Liver (tissue), 9 donors: ENCODE measurements around the gene ITGB1BP1. TPM values are rescaled to one million over a fixed set of nuclear protein-coding genes. Genes with fewer than 3 reads are reported as not detected.

ENCODE experiments used
- DNase-seq: peaks from one replicate; pipeline ENCODE4 v3.0.0-alpha.2; 2017; ENCODE audit warnings: low spot score
- H3K27ac ChIP-seq, 2 donors: one replicate each; pipeline ENCODE4 v1.7.0; 2013; ENCODE audit warnings: inconsistent platforms in 2 of 2, low read length in 2 of 2, control low read depth in 1 of 2, low read depth in 1 of 2, mild to moderate bottlenecking in 1 of 2
- H3K27me3 ChIP-seq, 4 donors: one replicate each; pipeline versions ENCODE4 v1.6.1 to v1.7.0; 2013; ENCODE audit warnings: low read length in 3 of 4, inconsistent platforms in 1 of 4, mild to moderate bottlenecking in 1 of 4, moderate library complexity in 1 of 4; ENCODE audit not compliant: control insufficient read depth in 4 of 4, insufficient read depth in 4 of 4
- H3K36me3 ChIP-seq, 4 donors: one replicate each; pipeline versions ENCODE4 v1.6.1 to v1.7.0; 2013; ENCODE audit warnings: low read length in 3 of 4, mild to moderate bottlenecking in 3 of 4, low read depth in 1 of 4, moderate library complexity in 1 of 4; ENCODE audit not compliant: control insufficient read depth in 4 of 4, insufficient read depth in 3 of 4
- H3K4me1 ChIP-seq, 4 donors: one replicate each; pipeline versions ENCODE4 v1.6.1 to v1.7.0; 2013; ENCODE audit warnings: low read length in 3 of 4, mild to moderate bottlenecking in 3 of 4, moderate library complexity in 1 of 4; ENCODE audit not compliant: control insufficient read depth in 4 of 4, insufficient read depth in 4 of 4
- H3K4me3 ChIP-seq, 3 donors: one replicate each; pipeline versions ENCODE4 v1.6.1 to v1.7.0; 2013; ENCODE audit warnings: low read length in 3 of 3, control low read depth in 1 of 3, low read depth in 1 of 3, mild to moderate bottlenecking in 1 of 3
- H3K9ac ChIP-seq, 2 donors: one replicate each; pipeline ENCODE4 v1.7.0; 2013; ENCODE audit warnings: low read length in 2 of 2, mild to moderate bottlenecking in 2 of 2, moderate library complexity in 2 of 2, control low read depth in 1 of 2, low read depth in 1 of 2
- H3K9me3 ChIP-seq, 4 donors: one replicate each; pipeline versions ENCODE4 v1.6.1 to v1.7.0; 2013; ENCODE audit warnings: low read length in 3 of 4; ENCODE audit not compliant: control insufficient read depth in 4 of 4
- CTCF ChIP-seq: fragments of 150-350 bp; IDR thresholded peaks from 2 replicates; pipeline ENCODE4 v1.5.1; 2017; ENCODE audit warnings: improper control_type of control experiment, low read depth, low read length; ENCODE audit not compliant: missing input control
- EGR1 ChIP-seq, 2 donors: IDR thresholded peaks; 2 replicates each; pipeline ENCODE4 v1.6.1; 2016 to 2018; ENCODE audit warnings: antibody characterized with exemption in 2 of 2, low read depth in 2 of 2
- FOXA1 ChIP-seq: IDR thresholded peaks from 2 replicates; pipeline ENCODE4 v1.6.1; 2016; ENCODE audit warnings: antibody characterized with exemption
- FOXA2 ChIP-seq: IDR thresholded peaks from 2 replicates; pipeline ENCODE4 v1.6.1; 2016; ENCODE audit warnings: antibody characterized with exemption
- GABPA ChIP-seq, 2 donors: IDR thresholded peaks in 1 of 2; conservative IDR thresholded peaks in 1 of 2; 2 replicates each; pipeline ENCODE4 v1.6.1; 2016; ENCODE audit warnings: antibody characterized with exemption in 2 of 2, mild to moderate bottlenecking in 1 of 2, moderate library complexity in 1 of 2
- HNF4A ChIP-seq, 2 donors: conservative IDR thresholded peaks; 2 replicates each; pipeline ENCODE4 v1.6.1; 2016; ENCODE audit warnings: antibody characterized with exemption in 2 of 2, mild to moderate bottlenecking in 2 of 2
- HNF4G ChIP-seq: IDR thresholded peaks from 2 replicates; pipeline ENCODE4 v1.6.1; 2016; ENCODE audit warnings: antibody characterized with exemption
- JUND ChIP-seq, 2 donors: IDR thresholded peaks; 2 replicates each; pipeline ENCODE4 v1.6.1; 2016; ENCODE audit warnings: antibody characterized with exemption in 2 of 2
- NR2F2 ChIP-seq: IDR thresholded peaks from 2 replicates; pipeline ENCODE4 v1.6.1; 2016; ENCODE audit warnings: antibody characterized with exemption
- RAD21 ChIP-seq, 2 donors: IDR thresholded peaks; 2 replicates each; pipeline ENCODE4 v1.6.1; 2016; ENCODE audit warnings: antibody characterized with exemption in 2 of 2, mild to moderate bottlenecking in 2 of 2
- YY1 ChIP-seq: IDR thresholded peaks from 2 replicates; pipeline ENCODE4 v1.6.1; 2016; ENCODE audit warnings: antibody characterized with exemption, mild to moderate bottlenecking
- ZBTB33 ChIP-seq: IDR thresholded peaks from 2 replicates; pipeline ENCODE4 v1.6.1; 2016; ENCODE audit warnings: antibody characterized with exemption
- WGBS: extraction: QIAGEN DNeasy Blood & Tissue Kit; methylation state at CpG from one replicate; pipeline ENCODE4 v1.1.7; 2013; 5-methylcytosine and 5-hydroxymethylcytosine counted together
- polyA plus RNA-seq, 2 donors: library from polyadenylated mRNA; stranded (reverse) in 1 of 2; unstranded in 1 of 2; fragments of 200-250 nt in 1 of 2; fragments of >200 nt in 1 of 2; fragmentation: Nextera tagmentation in 1 of 2; extraction: Ambion mirVana in 1 of 2; gene quantifications; one replicate each; pipeline versions ENCODE4 v1.2.1 to v1.2.3, GENCODE V29; 2013 to 2015
- total RNA-seq, 2 donors: library from RNA; depleted of rRNA; stranded (reverse); fragments of >200 nt; gene quantifications; one replicate each; pipeline ENCODE4 v1.2.3, GENCODE V29; 2014
- TF ChIP-seq, protein P1 (sequence below): IDR thresholded peaks from 2 replicates; pipeline ENCODE4 v1.6.1; 2016; ENCODE audit warnings: antibody characterized with exemption
- donor health status: healthy.
- donor health status: healthy.
- donor health status: healthy.
- donor health status: healthy.
- donor health status: healthy.

The ITGB1BP1 gene
- total and polyA plus RNA-seq, 4 donors, result 6.6 to 30.9 (median 13.7) TPM

DNA sequence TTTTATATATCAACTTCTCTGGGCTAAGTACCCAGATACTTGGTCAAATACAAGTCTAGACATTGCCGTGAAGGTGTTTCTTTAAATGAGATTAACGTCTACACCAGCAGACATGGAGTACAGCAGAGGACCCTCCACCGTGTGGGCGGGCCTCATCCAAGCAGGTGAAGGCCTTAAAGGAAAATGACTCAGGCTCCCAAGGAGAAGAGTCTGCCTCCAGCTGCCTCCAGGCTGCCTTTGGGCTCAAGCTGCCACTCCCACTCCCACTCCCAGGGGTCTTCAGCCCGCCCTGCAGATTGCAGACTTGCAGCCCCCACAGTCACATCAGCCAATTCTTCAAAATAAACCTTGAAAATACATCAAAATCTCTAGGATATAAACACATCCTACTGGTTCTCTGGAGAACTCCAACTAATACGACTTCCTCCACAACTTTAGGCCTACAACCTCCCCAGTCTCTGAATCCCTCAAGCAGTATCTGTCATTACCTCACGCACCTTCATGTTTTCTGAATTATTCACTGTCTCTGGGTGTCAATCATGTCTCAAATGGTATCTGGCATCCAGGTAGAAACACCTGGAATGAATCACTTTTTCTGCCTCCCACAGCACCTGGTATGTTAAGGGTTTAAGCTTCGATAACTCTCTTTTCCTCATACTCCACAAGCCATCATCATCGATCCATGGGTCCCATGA lies 6.9 kb downstream of the ITGB1BP1 start:
- Histone ChIP-seq H3K36me3 (peaks cover 0 to 5% (median 3%) of the 10 kb centered on the region in 4 donors), H3K9me3 (no peaks in the 10 kb centered on the region), H3K27ac (no peak overlapping the region), H3K9ac (no peak overlapping the region), H3K4me1 (no peaks in the 10 kb centered on the region), H3K4me3 (no peak overlapping the region), H3K27me3 (no peaks in the 10 kb centered on the region)
- 94% methylated on average over 9 of the region's 9 CpGs for WGBS
- TF ChIP-seq YY1 (no peak), GABPA (IDR thresholded peaks at IDR 0.05 in 1 of 2, conservative IDR thresholded peaks at IDR 0.05 in 1 of 2) (no peak), CTCF (no peak), NR2F2 (no peak), RAD21 (IDR thresholded peaks at IDR 0.05) (no peak), EGR1 (IDR thresholded peaks at IDR 0.05; ENCODE audit: low read depth in 2 of 2) (no peak), JUND (IDR thresholded peaks at IDR 0.05) (no peak), ZBTB33 (no peak)
- TF ChIP-seq, protein P1, sequence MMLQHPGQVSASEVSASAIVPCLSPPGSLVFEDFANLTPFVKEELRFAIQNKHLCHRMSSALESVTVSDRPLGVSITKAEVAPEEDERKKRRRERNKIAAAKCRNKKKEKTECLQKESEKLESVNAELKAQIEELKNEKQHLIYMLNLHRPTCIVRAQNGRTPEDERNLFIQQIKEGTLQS, result no peak
- no peak for DNase-seq

- no peak overlapping the region for H3K9ac ChIP-seq
- no peaks in the 10 kb centered on the region for H3K27me3 ChIP-seq
- no peak overlapping the region for H3K27ac ChIP-seq
- 96% methylated on average over 16 of the region's 16 CpGs for WGBS
- TF ChIP-seq YY1 (no peak), FOXA1 (no peak), EGR1 (IDR thresholded peaks at IDR 0.05; ENCODE audit: low read depth in 2 of 2) (no peak), HNF4G (no peak)
- H3K4me3 ChIP-seq, result no peak overlapping the region
- no peak for DNase-seq
- H3K9me3 ChIP-seq, result no peaks in the 10 kb centered on the region
- no peaks in the 10 kb centered on the region for H3K4me1 ChIP-seq
- peaks cover 0 to 7% (median 3%) of the 10 kb centered on the region in 4 donors for H3K36me3 ChIP-seq
Measured at GRCh38 chr2:9415516-9416169, 7.7 kb downstream of the ITGB1BP1 start.

DNA sequence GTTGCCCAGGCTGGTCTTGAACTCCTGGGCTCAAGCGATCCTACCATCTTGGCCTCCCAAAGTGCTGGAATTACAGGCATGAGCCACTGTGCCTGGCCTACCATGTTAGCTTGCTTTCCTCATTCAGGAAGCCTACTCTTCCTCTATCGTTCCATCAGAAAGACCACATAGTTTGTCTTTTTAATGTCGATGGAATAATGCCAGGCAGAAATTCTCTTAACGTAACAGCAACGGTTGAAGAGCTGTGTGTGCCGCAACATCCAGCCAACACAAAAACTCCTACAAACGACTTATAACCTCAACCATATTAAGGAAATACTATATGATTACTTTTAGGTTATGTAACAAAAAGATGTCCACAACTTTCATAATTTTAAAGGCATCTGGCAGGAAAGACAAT lies 10.5 kb downstream of the ITGB1BP1 start:
- no peak overlapping the region for H3K27ac ChIP-seq
- H3K36me3 ChIP-seq, result peaks cover 0 to 7% (median 3%) of the 10 kb centered on the region in 4 donors
- no peaks in the 10 kb centered on the region for H3K9me3 ChIP-seq
- H3K9ac ChIP-seq, result no peak overlapping the region
- WGBS, result 93% methylated on average over 7 of the region's 7 CpGs
- H3K4me1 ChIP-seq, result no peaks in the 10 kb centered on the region
- TF ChIP-seq FOXA2 (no peak), NR2F2 (no peak), HNF4A (conservative IDR thresholded peaks at IDR 0.05) (no peak)
- H3K27me3 ChIP-seq, result no peaks in the 10 kb centered on the region
- H3K4me3 ChIP-seq, result no peak overlapping the region
- no peak for DNase-seq
